Parathyroid adenoma (tissue), 2 donors: ENCODE data around the gene FXN.

Experiments used
- H2AFZ ChIP-seq: fragments of 300-600 bp; sonication (generic); one replicate; pipeline ENCODE4 v1.7.0; 2017; ENCODE audit warnings: antibody characterized with exemption, mild to moderate bottlenecking
- H3K27ac ChIP-seq: fragments of 300-600 bp; sonication (generic); one replicate; pipeline ENCODE4 v1.7.0; 2017
- H3K27me3 ChIP-seq: fragments of 300-600 bp; sonication (generic); one replicate; pipeline ENCODE4 v1.7.0; 2017; ENCODE audit warnings: low read length; ENCODE audit not compliant: control insufficient read depth, insufficient read depth
- H3K36me3 ChIP-seq: fragments of 300-600 bp; sonication (generic); one replicate; pipeline ENCODE4 v1.7.0; 2017; ENCODE audit warnings: low read length; ENCODE audit not compliant: control insufficient read depth, insufficient read depth
- H3K4me1 ChIP-seq: fragments of 300-600 bp; sonication (generic); one replicate; pipeline ENCODE4 v1.7.0; 2017; ENCODE audit warnings: control low read depth
- H3K4me2 ChIP-seq: fragments of 300-600 bp; sonication (generic); one replicate; pipeline ENCODE4 v1.7.0; 2017; ENCODE audit warnings: low read length
- H3K4me3 ChIP-seq: fragments of 300-600 bp; sonication (generic); one replicate; pipeline ENCODE4 v1.7.0; 2017; ENCODE audit warnings: low read depth, low read length
- H3K79me2 ChIP-seq: fragments of 300-600 bp; sonication (generic); one replicate; pipeline ENCODE4 v1.7.0; 2017; ENCODE audit warnings: control low read depth
- H3K9ac ChIP-seq: fragments of 300-600 bp; sonication (generic); one replicate; pipeline ENCODE4 v1.7.0; 2017; ENCODE audit warnings: mild to moderate bottlenecking
- H3K9me3 ChIP-seq: fragments of 300-600 bp; sonication (generic); one replicate; pipeline ENCODE4 v1.7.0; 2017; ENCODE audit warnings: low read length; ENCODE audit not compliant: control insufficient read depth
- TF ChIP-seq, protein P1 (sequence below): fragments of 300-600 bp; sonication (generic); IDR thresholded peaks from one replicate; pipeline ENCODE4 v1.7.0; 2017; ENCODE audit warnings: antibody characterized with exemption, mild to moderate bottlenecking
- donor health status: primary hyperparathyroidism.

The FXN gene

DNA sequence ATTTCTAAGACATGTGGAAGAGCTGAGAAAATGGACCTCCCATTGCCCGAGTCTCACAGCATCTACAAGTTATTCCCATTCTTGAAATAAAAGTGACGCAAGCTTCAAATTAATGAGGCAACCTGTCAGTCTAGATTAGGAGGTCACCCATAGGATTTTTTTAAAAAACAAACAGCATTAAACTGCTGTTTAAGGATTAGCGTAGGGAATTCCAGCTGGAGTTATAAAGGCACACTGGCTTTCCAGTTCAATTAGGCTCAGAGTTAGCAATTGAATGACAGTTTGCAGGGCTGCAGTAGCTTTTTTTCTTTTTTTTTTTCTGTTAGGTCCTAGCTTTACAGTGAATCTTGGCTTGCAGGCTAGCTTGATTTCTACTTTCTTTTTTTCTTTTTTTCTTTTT is 37.9 kb upstream of the FXN start:
- H3K36me3 ChIP-seq: no peaks in the 10 kb centered on the region
- no peaks in the 10 kb centered on the region for H3K27me3 ChIP-seq
- no peak overlapping the region for H2AFZ ChIP-seq
- TF ChIP-seq, protein P1, sequence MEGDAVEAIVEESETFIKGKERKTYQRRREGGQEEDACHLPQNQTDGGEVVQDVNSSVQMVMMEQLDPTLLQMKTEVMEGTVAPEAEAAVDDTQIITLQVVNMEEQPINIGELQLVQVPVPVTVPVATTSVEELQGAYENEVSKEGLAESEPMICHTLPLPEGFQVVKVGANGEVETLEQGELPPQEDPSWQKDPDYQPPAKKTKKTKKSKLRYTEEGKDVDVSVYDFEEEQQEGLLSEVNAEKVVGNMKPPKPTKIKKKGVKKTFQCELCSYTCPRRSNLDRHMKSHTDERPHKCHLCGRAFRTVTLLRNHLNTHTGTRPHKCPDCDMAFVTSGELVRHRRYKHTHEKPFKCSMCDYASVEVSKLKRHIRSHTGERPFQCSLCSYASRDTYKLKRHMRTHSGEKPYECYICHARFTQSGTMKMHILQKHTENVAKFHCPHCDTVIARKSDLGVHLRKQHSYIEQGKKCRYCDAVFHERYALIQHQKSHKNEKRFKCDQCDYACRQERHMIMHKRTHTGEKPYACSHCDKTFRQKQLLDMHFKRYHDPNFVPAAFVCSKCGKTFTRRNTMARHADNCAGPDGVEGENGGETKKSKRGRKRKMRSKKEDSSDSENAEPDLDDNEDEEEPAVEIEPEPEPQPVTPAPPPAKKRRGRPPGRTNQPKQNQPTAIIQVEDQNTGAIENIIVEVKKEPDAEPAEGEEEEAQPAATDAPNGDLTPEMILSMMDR: no peak
- H3K4me1 ChIP-seq: no peaks in the 10 kb centered on the region
- H3K4me2 ChIP-seq: no peak overlapping the region
- H3K4me3 ChIP-seq: no peak overlapping the region
- no peak overlapping the region for H3K9ac ChIP-seq
- no peak overlapping the region for H3K27ac ChIP-seq
- H3K9me3 ChIP-seq: no peaks in the 10 kb centered on the region
- no peaks in the 10 kb centered on the region for H3K79me2 ChIP-seq

DNA sequence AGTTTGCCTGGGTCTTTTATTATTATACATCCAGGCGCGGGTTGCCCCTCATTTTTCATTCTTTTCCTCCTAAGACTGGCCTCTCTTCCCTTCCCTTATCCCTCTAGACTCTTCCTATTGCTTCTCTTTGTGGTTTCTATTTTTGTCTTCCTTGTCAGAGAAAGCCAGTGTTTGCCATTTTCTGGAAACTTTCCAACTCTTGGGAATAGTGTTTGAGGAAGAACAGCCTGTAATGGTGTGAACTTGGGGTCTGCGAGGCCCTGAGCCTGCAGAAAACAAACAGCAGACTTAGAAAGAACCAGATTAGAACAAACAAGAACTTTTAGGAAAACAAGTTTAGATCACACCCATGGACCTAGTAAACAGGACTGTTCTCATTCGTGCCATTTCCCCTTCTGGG is 37.2 kb upstream of the FXN start:
- Histone ChIP-seq H3K27ac (no peak overlapping the region), H3K4me3 (no peak overlapping the region), H3K4me2 (no peak overlapping the region), H3K4me1 (no peaks in the 10 kb centered on the region), H3K79me2 (no peaks in the 10 kb centered on the region), H2AFZ (no peak overlapping the region), H3K36me3 (no peaks in the 10 kb centered on the region), H3K27me3 (no peaks in the 10 kb centered on the region), H3K9me3 (no peaks in the 10 kb centered on the region), H3K9ac (no peak overlapping the region)
- TF ChIP-seq, protein P1: no peak

DNA sequence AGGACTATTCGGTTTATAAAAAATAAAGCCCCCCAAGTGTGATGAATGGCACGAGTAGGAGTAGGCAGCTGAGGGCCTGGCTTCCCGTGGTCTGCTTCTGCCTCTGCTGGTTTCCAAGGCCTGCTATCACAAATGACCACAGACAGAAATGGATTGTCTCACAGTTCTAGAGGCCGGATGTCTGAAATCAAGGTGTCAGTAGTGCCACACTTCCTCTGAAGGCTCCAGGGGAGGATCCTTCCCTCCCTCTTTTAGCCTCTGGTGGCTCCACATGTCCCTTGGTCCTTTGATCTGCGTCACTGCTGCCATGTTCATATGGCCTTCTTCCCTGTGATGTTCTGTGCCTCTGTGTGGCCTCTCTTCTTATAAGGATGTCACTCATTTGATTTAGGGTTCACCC is 36.7 kb upstream of the FXN start:
- TF ChIP-seq, protein P1: no peak
- Histone ChIP-seq H3K36me3 (no peaks in the 10 kb centered on the region), H3K27ac (no peak overlapping the region)

DNA sequence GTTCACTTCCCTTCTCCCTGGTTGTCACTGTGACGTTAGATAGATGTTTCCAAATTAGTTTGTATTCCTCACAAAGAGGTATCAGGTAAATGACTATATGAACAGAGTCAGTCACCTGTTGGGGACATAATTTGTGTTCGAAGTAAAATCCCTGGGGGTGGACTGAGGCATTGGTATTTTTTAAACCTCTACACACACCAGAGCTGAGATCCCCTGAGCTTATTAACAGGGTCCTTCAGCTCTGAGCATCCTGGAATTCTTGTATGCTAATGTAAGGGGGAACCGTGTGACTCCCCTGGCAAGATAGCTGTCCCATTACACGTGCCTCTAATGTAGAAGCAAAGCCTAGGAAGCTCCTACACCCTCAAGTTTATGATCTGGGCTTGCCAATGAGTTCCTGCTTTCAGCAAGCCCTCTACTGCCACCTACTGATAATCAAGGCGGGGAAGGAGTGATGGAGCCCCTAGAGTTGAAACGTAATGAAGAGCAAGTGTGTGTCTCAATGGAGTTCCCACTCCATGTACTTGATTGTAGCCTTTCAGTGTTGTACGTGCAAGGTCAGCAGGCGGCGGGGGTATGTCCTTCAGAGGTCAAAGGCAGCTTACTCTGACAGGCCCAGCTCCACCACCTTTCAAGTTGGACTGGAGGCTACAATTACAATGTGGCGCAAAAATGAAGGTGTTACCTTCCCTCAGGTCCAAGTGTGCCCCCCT is 36.0 kb upstream of the FXN start:
- TF ChIP-seq, protein P1: peak; percentile 60
- no peaks in the 10 kb centered on the region for H3K4me1 ChIP-seq
- no peaks in the 10 kb centered on the region for H3K9me3 ChIP-seq
- no peak overlapping the region for H3K27ac ChIP-seq
- no peaks in the 10 kb centered on the region for H3K36me3 ChIP-seq
- H3K4me3 ChIP-seq: no peak overlapping the region
- H3K9ac ChIP-seq: no peak overlapping the region
- H2AFZ ChIP-seq: no peak overlapping the region
- H3K79me2 ChIP-seq: no peaks in the 10 kb centered on the region
- H3K4me2 ChIP-seq: no peak overlapping the region
- no peaks in the 10 kb centered on the region for H3K27me3 ChIP-seq

More for the DNA sequence above, 36.7 kb upstream of the FXN start:
- no peaks in the 10 kb centered on the region for H3K79me2 ChIP-seq
- H3K4me2 ChIP-seq: no peak overlapping the region
- no peaks in the 10 kb centered on the region for H3K27me3 ChIP-seq
- H3K9ac ChIP-seq: no peak overlapping the region
- H3K4me1 ChIP-seq: no peaks in the 10 kb centered on the region
- H2AFZ ChIP-seq: no peak overlapping the region
- H3K9me3 ChIP-seq: no peaks in the 10 kb centered on the region
- H3K4me3 ChIP-seq: no peak overlapping the region

DNA sequence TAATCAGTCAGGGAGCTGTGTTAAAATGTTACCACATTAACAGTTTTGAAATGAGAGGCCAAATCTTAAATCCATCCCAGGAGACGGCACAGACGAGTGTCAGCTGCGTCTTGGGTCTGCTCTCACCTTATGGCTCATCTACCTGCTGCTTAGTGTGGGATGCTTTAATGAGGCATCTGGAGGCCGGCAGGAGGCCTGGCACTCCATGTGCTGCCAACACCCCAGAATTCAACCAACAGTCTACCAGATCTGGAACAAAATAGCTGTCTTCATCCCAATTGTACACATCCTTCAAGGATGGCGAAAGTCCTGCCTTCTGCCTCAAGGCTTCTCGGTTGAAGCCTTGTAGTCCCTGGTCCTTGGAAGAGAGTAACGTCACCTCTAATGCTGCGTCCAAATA is 33.6 kb upstream of the FXN start:
- H3K79me2 ChIP-seq: no peaks in the 10 kb centered on the region
- H3K4me2 ChIP-seq: no peak overlapping the region
- H3K4me1 ChIP-seq: no peaks in the 10 kb centered on the region
- H3K4me3 ChIP-seq: no peak overlapping the region
- no peak overlapping the region for H2AFZ ChIP-seq
- no peak overlapping the region for H3K27ac ChIP-seq
- H3K9ac ChIP-seq: no peak overlapping the region
- H3K36me3 ChIP-seq: no peaks in the 10 kb centered on the region
- no peaks in the 10 kb centered on the region for H3K9me3 ChIP-seq
- TF ChIP-seq, protein P1: no peak
- no peaks in the 10 kb centered on the region for H3K27me3 ChIP-seq
